Panc1 (cell line): ENCODE data around the gene CUTA. TPM values are rescaled to one million over a fixed set of nuclear protein-coding genes. Genes with fewer than 3 reads are reported as not detected.

Experiments
- ATAC-seq: fragments of 200-7000 bp; cut with Tn5 transposase; 2 replicates; pipeline ENCODE4 v1.9.1; 2020; ENCODE audit warnings: mild to moderate bottlenecking, moderate library complexity
- BruUV-seq: library from RNA; stranded (reverse); fragments of 400-500 nt; replicated peaks from 2 replicates; lab custom pipeline; 2021; lab: Mats Ljungman, UMichigan
- CTCF ChIA-PET: fragments of 300-600 bp; sonication (Branson Sonifier 250); formaldehyde crosslinking; loops from one replicate; lab custom pipeline; 2022; ENCODE audit warnings: antibody characterized with exemption; lab: Charles Lee
- POLR2A ChIA-PET: fragments of 300-600 bp; sonication (Branson Sonifier 250); formaldehyde crosslinking; loops from one replicate; lab custom pipeline; 2022; ENCODE audit warnings: antibody characterized with exemption; lab: Charles Lee
- DNase-seq: peaks from one replicate; pipeline ENCODE4 v3.0.0-alpha.2; 2010; ENCODE audit warnings: low read depth, low spot score
- H3K27ac ChIP-seq: 2 replicates; pipeline ENCODE4 v1.5.1; 2011; ENCODE audit warnings: mild to moderate bottlenecking, low read length, inconsistent platforms
- H3K27me3 ChIP-seq: fragments of 200-500 bp; sonication (Bioruptor generic); 2 replicates; pipeline ENCODE4 v1.6.0; 2014; ENCODE audit warnings: low read length, inconsistent platforms; ENCODE audit not compliant: control insufficient read depth, insufficient read depth
- H3K36me3 ChIP-seq: fragments of 200-500 bp; sonication (Bioruptor generic); 2 replicates; pipeline ENCODE4 v1.5.1; 2014; ENCODE audit warnings: inconsistent platforms, mild to moderate bottlenecking, low read length, moderate library complexity; ENCODE audit not compliant: control insufficient read depth, insufficient read depth
- H3K4me1 ChIP-seq: 2 replicates; pipeline ENCODE4 v1.5.1; 2011; ENCODE audit warnings: inconsistent platforms, mild to moderate bottlenecking, low read length, moderate library complexity; ENCODE audit not compliant: control insufficient read depth, insufficient read depth
- H3K4me3 ChIP-seq, 2 experiments: 2 replicates each; pipeline ENCODE4 v1.5.1; 2011 to 2012; ENCODE audit warnings: low read depth in 2 of 2, low read length in 2 of 2, mild to moderate bottlenecking in 2 of 2, inconsistent platforms in 1 of 2, moderate library complexity in 1 of 2
- H3K9me3 ChIP-seq: fragments of 200-500 bp; sonication (Bioruptor generic); 2 replicates; pipeline ENCODE4 v1.5.1; 2014; ENCODE audit warnings: low read depth, mild to moderate bottlenecking, inconsistent platforms, low read length, moderate library complexity; ENCODE audit not compliant: control insufficient read depth, insufficient read depth
- POLR2AphosphoS5 ChIP-seq: IDR thresholded peaks from 2 replicates; pipeline ENCODE4 v1.6.1; 2012; ENCODE audit warnings: mild to moderate bottlenecking, low read depth, low read length, moderate library complexity
- SIN3A ChIP-seq: IDR thresholded peaks from 2 replicates; pipeline ENCODE4 v1.6.1; 2012; ENCODE audit warnings: low read depth, mild to moderate bottlenecking, low read length, moderate library complexity, borderline replicate concordance; ENCODE audit not compliant: insufficient read depth
- TCF7L2 ChIP-seq: IDR thresholded peaks from 2 replicates; pipeline ENCODE4 v1.6.1; 2011; ENCODE audit warnings: mild to moderate bottlenecking, low read depth, low read length, inconsistent platforms
- in situ Hi-C: cut with HindIII; loops from 2 replicates; pipeline ENCODE4 v1.10.0; 2016; ENCODE audit warnings: low sequenced_read_pairs, low pct_unique_long_range_greater_than_20kb
- intact Hi-C: fragments of 100-400 bp; cut with micrococcal nuclease; formaldehyde crosslinking; loops from one replicate; pipeline ENCODE4 v1.10.0; 2022; ENCODE audit not compliant: unreplicated experiment
- total RNA-seq: library from RNA; stranded (reverse); gene quantifications from one replicate; pipeline ENCODE4 v1.2.1, GENCODE V29; 2021; ENCODE audit not compliant: unreplicated experiment
- TF ChIP-seq, protein P1 (sequence below): fragments of 450-650 bp; IDR thresholded peaks from 2 replicates; pipeline ENCODE4 v1.5.1; 2017; ENCODE audit warnings: mild to moderate bottlenecking

The CUTA gene
- total RNA-seq, 1 experiment from 2014 or later = 338 TPM

DNA sequence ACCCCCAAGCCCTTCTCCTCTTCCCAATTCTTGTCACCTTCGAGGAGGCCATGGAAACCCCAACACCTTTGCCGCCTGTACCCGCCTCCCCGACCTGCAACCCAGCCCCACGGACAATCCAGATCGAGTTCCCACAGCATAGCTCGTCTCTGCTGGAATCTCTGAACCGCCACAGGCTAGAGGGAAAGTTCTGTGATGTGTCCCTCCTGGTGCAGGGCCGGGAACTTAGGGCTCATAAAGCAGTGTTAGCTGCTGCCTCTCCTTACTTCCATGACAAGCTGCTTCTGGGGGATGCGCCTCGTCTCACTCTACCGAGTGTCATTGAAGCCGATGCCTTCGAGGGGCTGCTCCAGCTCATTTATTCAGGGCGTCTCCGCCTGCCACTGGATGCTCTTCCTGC, 37.1 kb upstream of the CUTA start:
- CTCF ChIA-PET = no interaction called here
- no TSS peak for BruUV-seq
- H3K9me3 ChIP-seq = no peaks in the 10 kb centered on the region

DNA sequence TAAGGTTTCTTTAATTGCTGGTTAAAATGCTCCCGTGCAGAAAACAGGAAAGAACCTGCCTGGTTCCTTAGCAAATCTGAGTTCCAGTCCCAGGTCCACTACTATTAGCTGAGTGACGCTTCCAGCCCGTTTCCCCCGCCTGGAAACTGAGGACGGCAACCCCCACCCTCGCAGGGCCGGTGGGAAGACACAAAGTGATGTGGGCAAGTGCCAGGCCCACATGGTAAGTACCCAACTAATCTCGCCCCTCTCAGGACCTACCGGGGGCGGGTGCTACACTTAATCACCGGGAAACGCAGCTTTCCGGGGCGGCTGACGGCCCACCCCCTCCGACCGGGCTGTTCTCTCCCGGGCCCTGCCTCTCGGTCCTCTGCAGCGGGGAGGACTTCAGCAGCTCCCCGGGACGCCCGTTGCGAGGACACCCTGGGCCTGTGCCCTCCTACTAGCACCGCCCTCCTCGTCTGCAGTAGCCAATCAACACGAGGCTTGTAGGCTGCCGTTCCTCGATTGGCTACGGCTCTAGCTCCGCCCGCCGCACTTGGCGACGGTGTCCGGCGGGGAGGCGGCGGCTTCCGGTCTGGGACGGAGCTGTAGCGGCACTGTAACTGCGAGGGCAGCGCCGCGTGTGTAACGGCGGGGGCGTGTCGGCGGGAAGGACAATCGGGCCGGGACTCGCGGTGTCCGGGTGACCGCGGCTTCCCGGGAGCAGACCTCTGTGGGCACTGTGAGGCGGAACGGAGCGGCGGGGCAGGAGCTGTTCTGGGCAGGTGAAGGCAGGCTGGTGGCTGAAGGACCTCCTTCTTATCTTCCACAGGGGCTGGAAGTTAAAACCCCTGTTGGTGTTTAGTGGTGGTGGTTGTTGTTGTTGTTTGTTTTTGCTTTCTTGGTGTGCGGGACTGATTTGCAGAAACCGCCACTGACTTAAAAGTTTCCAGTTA, 36.4 kb upstream of the CUTA start, which contains the start of gene ZBTB9:
Gene ZBTB9, plus strand, starts transcription at position 568 of the 938 bp plus-strand sequence. CDS start 525 bp downstream, outside the sequence.
- in situ Hi-C loops = no loop called here
- TF ChIP-seq SIN3A (peak; percentile 76; the same call in 1 of the 2 replicates), POLR2AphosphoS5 (peak; percentile 92), TCF7L2 (no peak)
- TF ChIP-seq, protein P1, sequence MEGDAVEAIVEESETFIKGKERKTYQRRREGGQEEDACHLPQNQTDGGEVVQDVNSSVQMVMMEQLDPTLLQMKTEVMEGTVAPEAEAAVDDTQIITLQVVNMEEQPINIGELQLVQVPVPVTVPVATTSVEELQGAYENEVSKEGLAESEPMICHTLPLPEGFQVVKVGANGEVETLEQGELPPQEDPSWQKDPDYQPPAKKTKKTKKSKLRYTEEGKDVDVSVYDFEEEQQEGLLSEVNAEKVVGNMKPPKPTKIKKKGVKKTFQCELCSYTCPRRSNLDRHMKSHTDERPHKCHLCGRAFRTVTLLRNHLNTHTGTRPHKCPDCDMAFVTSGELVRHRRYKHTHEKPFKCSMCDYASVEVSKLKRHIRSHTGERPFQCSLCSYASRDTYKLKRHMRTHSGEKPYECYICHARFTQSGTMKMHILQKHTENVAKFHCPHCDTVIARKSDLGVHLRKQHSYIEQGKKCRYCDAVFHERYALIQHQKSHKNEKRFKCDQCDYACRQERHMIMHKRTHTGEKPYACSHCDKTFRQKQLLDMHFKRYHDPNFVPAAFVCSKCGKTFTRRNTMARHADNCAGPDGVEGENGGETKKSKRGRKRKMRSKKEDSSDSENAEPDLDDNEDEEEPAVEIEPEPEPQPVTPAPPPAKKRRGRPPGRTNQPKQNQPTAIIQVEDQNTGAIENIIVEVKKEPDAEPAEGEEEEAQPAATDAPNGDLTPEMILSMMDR = no peak
- ChIA-PET POLR2A (interaction anchor here (0.5 kb wide), 2 partner anchors 61 to 1800 kb away, joined by 8 to 10 read pairs; no protein-coding TSS in a partner anchor), CTCF (interaction anchor here (0.5 kb wide), 1 partner anchor 97 kb away, joined by 3 read pairs; no protein-coding TSS in a partner anchor)
- intact Hi-C loops = loop anchor here (10.0 kb wide), 1 partner anchor 121 kb away; no protein-coding TSS in a partner anchor
- no peaks in the 10 kb centered on the region for H3K36me3 ChIP-seq
- ATAC-seq (peak; percentile 99), DNase-seq (peak; percentile 67)
- H3K4me3 ChIP-seq = peak within 1 kb of the TSS; percentile 78 to 97
- H3K27ac ChIP-seq = peak within 1 kb of the TSS; percentile 97
- no peaks in the 10 kb centered on the region for H3K27me3 ChIP-seq
- H3K9me3 ChIP-seq = no peaks in the 10 kb centered on the region
- BruUV-seq = TSS peak; percentile 98
- H3K4me1 ChIP-seq = peaks cover 7% of the 10 kb centered on the region; the same call in 1 of the 2 replicates

More for the DNA sequence above, 37.1 kb upstream of the CUTA start:
- no peak for DNase-seq
- POLR2A ChIA-PET = no interaction called here
- no peaks in the 10 kb centered on the region for H3K27me3 ChIP-seq
- TF ChIP-seq TCF7L2 (no peak), POLR2AphosphoS5 (no peak)
- TF ChIP-seq, protein P1 = no peak
- in situ Hi-C loops (no loop called here), intact Hi-C loops (loop anchor here (10.0 kb wide), 1 partner anchor 120 kb away; no protein-coding TSS in a partner anchor)
- peak overlapping the region; percentile 97 for H3K27ac ChIP-seq
- H3K4me1 ChIP-seq = peaks cover 7% of the 10 kb centered on the region; the same call in 1 of the 2 replicates
- H3K36me3 ChIP-seq = no peaks in the 10 kb centered on the region
- peak overlapping the region; percentile 78 to 97 for H3K4me3 ChIP-seq
- no peak for ATAC-seq
